Measurements from ENCODE around the gene BLID. TPM values are rescaled to one million over a fixed set of nuclear protein-coding genes. Genes with fewer than 3 reads are reported as not detected.
A peak's percentile ranks its signal among the peaks of the same experiment; 100 is the strongest.

The BLID gene
- total RNA-seq, 1 experiment from 2014 or later = not detected

GRCh38 chr11:122158171-122158570 is 42.2 kb upstream of the BLID start:
- ChIA-PET CTCF (no interaction called here), POLR2A (no interaction called here)
- no TSS peak for BruUV-seq (replicated peaks)
- H3K4me3 ChIP-seq (ENCODE audit: low read depth, low read length) = no peak overlapping the region
- no peak for DNase-seq
- H3K4me3 Mint-ChIP-seq (ENCODE audit: unreplicated experiment) = no peak overlapping the region
- no peaks in the 10 kb centered on the region for H3K4me1 Mint-ChIP-seq (ENCODE audit: low read depth, unreplicated experiment)
- H3K9me3 Mint-ChIP-seq (ENCODE audit: unreplicated experiment) = no peaks in the 10 kb centered on the region
- TF ChIP-seq, protein P1, sequence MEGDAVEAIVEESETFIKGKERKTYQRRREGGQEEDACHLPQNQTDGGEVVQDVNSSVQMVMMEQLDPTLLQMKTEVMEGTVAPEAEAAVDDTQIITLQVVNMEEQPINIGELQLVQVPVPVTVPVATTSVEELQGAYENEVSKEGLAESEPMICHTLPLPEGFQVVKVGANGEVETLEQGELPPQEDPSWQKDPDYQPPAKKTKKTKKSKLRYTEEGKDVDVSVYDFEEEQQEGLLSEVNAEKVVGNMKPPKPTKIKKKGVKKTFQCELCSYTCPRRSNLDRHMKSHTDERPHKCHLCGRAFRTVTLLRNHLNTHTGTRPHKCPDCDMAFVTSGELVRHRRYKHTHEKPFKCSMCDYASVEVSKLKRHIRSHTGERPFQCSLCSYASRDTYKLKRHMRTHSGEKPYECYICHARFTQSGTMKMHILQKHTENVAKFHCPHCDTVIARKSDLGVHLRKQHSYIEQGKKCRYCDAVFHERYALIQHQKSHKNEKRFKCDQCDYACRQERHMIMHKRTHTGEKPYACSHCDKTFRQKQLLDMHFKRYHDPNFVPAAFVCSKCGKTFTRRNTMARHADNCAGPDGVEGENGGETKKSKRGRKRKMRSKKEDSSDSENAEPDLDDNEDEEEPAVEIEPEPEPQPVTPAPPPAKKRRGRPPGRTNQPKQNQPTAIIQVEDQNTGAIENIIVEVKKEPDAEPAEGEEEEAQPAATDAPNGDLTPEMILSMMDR (IDR thresholded peaks at IDR 0.05; ENCODE audit: insufficient read depth in 1 of 2, low read depth in 1 of 2, low read length in 1 of 2, severe bottlenecking in 1 of 2, unreplicated experiment in 1 of 2) = no peak
- H3K27me3 ChIP-seq (replicated peaks; ENCODE audit: control insufficient read depth, insufficient read depth, low read length) = peaks cover 1% of the 10 kb centered on the region; the same call in 1 of the 2 replicates
- no peaks in the 10 kb centered on the region for H3K9me3 ChIP-seq
- H3K36me3 ChIP-seq (ENCODE audit: control insufficient read depth, insufficient read depth, low read length) = no peaks in the 10 kb centered on the region
- intact Hi-C loops (cut with micrococcal nuclease; ENCODE audit: unreplicated experiment) = no loop called here
- H3K36me3 Mint-ChIP-seq (ENCODE audit: insufficient read depth, unreplicated experiment) = no peaks in the 10 kb centered on the region
- no peak overlapping the region for H3K27ac Mint-ChIP-seq (ENCODE audit: unreplicated experiment)
- peaks cover 32% of the 10 kb centered on the region for H3K27me3 Mint-ChIP-seq (ENCODE audit: insufficient read depth, unreplicated experiment)
- H3K4me1 ChIP-seq = no peaks in the 10 kb centered on the region

DNA sequence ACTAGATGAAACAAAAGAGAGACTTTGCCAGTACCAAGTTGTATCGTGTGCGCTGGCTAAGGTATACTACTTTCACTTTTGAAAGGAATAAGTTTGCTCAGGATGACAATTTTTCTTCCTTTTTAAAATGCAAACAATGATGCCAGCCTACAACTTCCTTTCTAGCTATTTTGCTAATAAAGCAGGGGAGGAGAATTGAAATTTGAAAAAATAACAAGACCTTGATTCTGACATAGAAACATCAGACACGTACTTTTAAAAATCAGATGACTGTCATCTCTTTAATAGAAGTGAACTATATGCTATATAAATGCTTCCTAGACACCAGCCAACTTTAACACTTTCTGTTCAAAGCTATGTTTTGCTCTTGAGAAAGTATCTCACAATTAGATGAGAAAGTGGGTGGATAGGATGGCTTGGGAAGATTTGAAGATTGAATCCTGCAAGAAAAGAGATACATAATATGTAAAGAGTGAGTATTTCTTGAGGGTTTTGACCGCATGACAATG is 41.7 kb upstream of the BLID start:
- Histone ChIP-seq H3K4me3 (ENCODE audit: low read depth, low read length) (no peak overlapping the region), H3K9me3 (no peaks in the 10 kb centered on the region), H3K4me1 (no peaks in the 10 kb centered on the region), H3K27me3 (replicated peaks; ENCODE audit: control insufficient read depth, insufficient read depth, low read length) (peaks cover 1% of the 10 kb centered on the region; the same call in 1 of the 2 replicates), H3K36me3 (ENCODE audit: control insufficient read depth, insufficient read depth, low read length) (no peaks in the 10 kb centered on the region)
- Mint-ChIP-seq H3K36me3 (ENCODE audit: insufficient read depth, unreplicated experiment) (no peaks in the 10 kb centered on the region), H3K27me3 (ENCODE audit: insufficient read depth, unreplicated experiment) (peaks cover 32% of the 10 kb centered on the region), H3K27ac (ENCODE audit: unreplicated experiment) (no peak overlapping the region), H3K4me3 (ENCODE audit: unreplicated experiment) (no peak overlapping the region), H3K9me3 (ENCODE audit: unreplicated experiment) (no peaks in the 10 kb centered on the region), H3K4me1 (ENCODE audit: low read depth, unreplicated experiment) (no peaks in the 10 kb centered on the region)
- no peak for DNase-seq
- TF ChIP-seq, protein P1 (IDR thresholded peaks at IDR 0.05; ENCODE audit: insufficient read depth in 1 of 2, low read depth in 1 of 2, low read length in 1 of 2, severe bottlenecking in 1 of 2, unreplicated experiment in 1 of 2) = no peak
- POLR2A ChIA-PET = no interaction called here
- CTCF ChIA-PET = no interaction called here
- BruUV-seq (replicated peaks) = no TSS peak
- intact Hi-C loops (cut with micrococcal nuclease; ENCODE audit: unreplicated experiment) = no loop called here

DNA sequence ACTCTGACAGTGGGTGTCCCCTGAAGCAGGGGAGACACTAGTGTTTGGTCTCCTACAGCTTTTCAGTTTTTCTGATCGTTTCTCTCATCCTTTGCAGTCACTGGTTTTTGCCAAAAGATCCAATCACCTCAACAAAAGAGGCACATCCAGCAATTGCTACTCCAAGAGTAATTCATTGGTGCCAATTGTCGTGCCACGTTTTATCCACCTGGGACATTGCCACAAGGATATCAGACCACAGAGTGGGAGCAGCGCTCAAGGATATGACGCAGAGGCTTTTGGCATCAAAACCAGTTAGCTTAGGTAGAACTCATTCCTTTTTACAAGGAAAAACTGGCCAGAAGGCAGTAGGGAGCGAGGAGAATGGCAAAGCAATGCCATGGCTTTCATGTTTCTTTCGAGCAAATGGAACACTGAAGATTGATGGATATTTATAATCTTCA is 40.9 kb upstream of the BLID start:
- CTCF ChIA-PET = no interaction called here
- Mint-ChIP-seq H3K36me3 (ENCODE audit: insufficient read depth, unreplicated experiment) (no peaks in the 10 kb centered on the region), H3K4me3 (ENCODE audit: unreplicated experiment) (peak overlapping the region; percentile 15), H3K4me1 (ENCODE audit: low read depth, unreplicated experiment) (no peaks in the 10 kb centered on the region), H3K27me3 (ENCODE audit: insufficient read depth, unreplicated experiment) (peaks cover 33% of the 10 kb centered on the region), H3K27ac (ENCODE audit: unreplicated experiment) (no peak overlapping the region), H3K9me3 (ENCODE audit: unreplicated experiment) (no peaks in the 10 kb centered on the region)
- POLR2A ChIA-PET = no interaction called here
- DNase-seq = no peak
- TF ChIP-seq, protein P1 (IDR thresholded peaks at IDR 0.05; ENCODE audit: insufficient read depth in 1 of 2, low read depth in 1 of 2, low read length in 1 of 2, severe bottlenecking in 1 of 2, unreplicated experiment in 1 of 2) = no peak
- no TSS peak for BruUV-seq (replicated peaks)
- no peak overlapping the region for H3K4me3 ChIP-seq (ENCODE audit: low read depth, low read length)
- H3K36me3 ChIP-seq (ENCODE audit: control insufficient read depth, insufficient read depth, low read length) = no peaks in the 10 kb centered on the region
- peaks cover 1% of the 10 kb centered on the region; the same call in 1 of the 2 replicates for H3K27me3 ChIP-seq (replicated peaks; ENCODE audit: control insufficient read depth, insufficient read depth, low read length)
- intact Hi-C loops (cut with micrococcal nuclease; ENCODE audit: unreplicated experiment) = no loop called here
- no peaks in the 10 kb centered on the region for H3K9me3 ChIP-seq
- H3K4me1 ChIP-seq = no peaks in the 10 kb centered on the region
